ENCODE measurements around the gene CDC42EP1. TPM values are rescaled to one million over a fixed set of nuclear protein-coding genes. Genes with fewer than 3 reads are reported as not detected.

The CDC42EP1 gene
- 10 to 100 TPM; 28.6 to 97.0 TPM for total RNA-seq

GRCh38 chr22:37559901-37560607 lies at the start of gene CDC42EP1:
Gene CDC42EP1 (plus strand): TSS chr22:37560480. CDS start chr22:37566350, 5,870 bp downstream.
- Histone ChIP-seq H3K27ac (peak within 1 kb of the TSS; percentile 95 to 97), H3K9me3 (no peaks in the 10 kb centered on the region), H3K4me3 (peak within 1 kb of the TSS; percentile 78 to 82), H3K27me3 (replicated peaks; ENCODE audit: insufficient read depth) (no peaks in the 10 kb centered on the region), H3K4me1 (replicated peaks) (peaks cover 14% of the 10 kb centered on the region), H3K36me3 (no peaks in the 10 kb centered on the region)
- WGBS = 13% methylated on average over 35 of the region's 76 CpGs
- DNase-seq (ENCODE audit: low spot score) = peak; percentile 52
- no peak for TF ChIP-seq POLR2A (IDR thresholded peaks at IDR 0.05)
- TF ChIP-seq CTCF (IDR thresholded peaks at IDR 0.05) = no peak
- TF ChIP-seq POLR2AphosphoS5 (IDR thresholded peaks at IDR 0.05) = no peak
- intact Hi-C loops (cut with DNase I) = no loop called here

- 96% methylated on average over 6 of the region's 6 CpGs for WGBS
- H3K4me1 ChIP-seq (replicated peaks) = no peaks in the 10 kb centered on the region
- H3K4me3 ChIP-seq = no peak overlapping the region
- no peaks in the 10 kb centered on the region for H3K27me3 ChIP-seq (replicated peaks; ENCODE audit: insufficient read depth)
- intact Hi-C loops (cut with DNase I) = no loop called here
- H3K27ac ChIP-seq = no peak overlapping the region
- DNase-seq (ENCODE audit: low spot score) = no peak
- H3K36me3 ChIP-seq = no peaks in the 10 kb centered on the region
- no peak for TF ChIP-seq POLR2A (IDR thresholded peaks at IDR 0.05)
- no peak for TF ChIP-seq CTCF (IDR thresholded peaks at IDR 0.05)
- TF ChIP-seq POLR2AphosphoS5 (IDR thresholded peaks at IDR 0.05) = no peak
- H3K9me3 ChIP-seq = no peaks in the 10 kb centered on the region
Measured at GRCh38 chr22:37511395-37512104, 48.7 kb upstream of the CDC42EP1 start.

- WGBS = 80% methylated on average over 12 of the region's 15 CpGs
- H3K27ac ChIP-seq = no peak overlapping the region
- no peak overlapping the region for H3K4me3 ChIP-seq
- H3K9me3 ChIP-seq = no peaks in the 10 kb centered on the region
- intact Hi-C loops (cut with DNase I) = no loop called here
- TF ChIP-seq POLR2A (IDR thresholded peaks at IDR 0.05) = no peak
- TF ChIP-seq POLR2AphosphoS5 (IDR thresholded peaks at IDR 0.05) = no peak
- no peak for TF ChIP-seq CTCF (IDR thresholded peaks at IDR 0.05)
- H3K4me1 ChIP-seq (replicated peaks) = no peaks in the 10 kb centered on the region
- H3K27me3 ChIP-seq (replicated peaks; ENCODE audit: insufficient read depth) = no peaks in the 10 kb centered on the region
- no peak for DNase-seq (ENCODE audit: low spot score)
- no peaks in the 10 kb centered on the region for H3K36me3 ChIP-seq
Measured at GRCh38 chr22:37514526-37515051, 45.7 kb upstream of the CDC42EP1 start.

GRCh38 chr22:37515901-37516300 lies 44.4 kb upstream of the CDC42EP1 start:
- Histone ChIP-seq H3K4me3 (no peak overlapping the region), H3K9me3 (no peaks in the 10 kb centered on the region), H3K36me3 (no peaks in the 10 kb centered on the region), H3K27me3 (replicated peaks; ENCODE audit: insufficient read depth) (no peaks in the 10 kb centered on the region), H3K4me1 (replicated peaks) (no peaks in the 10 kb centered on the region), H3K27ac (no peak overlapping the region)
- no peak for DNase-seq (ENCODE audit: low spot score)
- no peak for TF ChIP-seq CTCF (IDR thresholded peaks at IDR 0.05)
- TF ChIP-seq POLR2AphosphoS5 (IDR thresholded peaks at IDR 0.05) = no peak
- no peak for TF ChIP-seq POLR2A (IDR thresholded peaks at IDR 0.05)
- intact Hi-C loops (cut with DNase I) = no loop called here
- WGBS = 95% methylated on average over 23 of the region's 23 CpGs
